ENCODE results near the gene USP35.

Gene USP35

DNA sequence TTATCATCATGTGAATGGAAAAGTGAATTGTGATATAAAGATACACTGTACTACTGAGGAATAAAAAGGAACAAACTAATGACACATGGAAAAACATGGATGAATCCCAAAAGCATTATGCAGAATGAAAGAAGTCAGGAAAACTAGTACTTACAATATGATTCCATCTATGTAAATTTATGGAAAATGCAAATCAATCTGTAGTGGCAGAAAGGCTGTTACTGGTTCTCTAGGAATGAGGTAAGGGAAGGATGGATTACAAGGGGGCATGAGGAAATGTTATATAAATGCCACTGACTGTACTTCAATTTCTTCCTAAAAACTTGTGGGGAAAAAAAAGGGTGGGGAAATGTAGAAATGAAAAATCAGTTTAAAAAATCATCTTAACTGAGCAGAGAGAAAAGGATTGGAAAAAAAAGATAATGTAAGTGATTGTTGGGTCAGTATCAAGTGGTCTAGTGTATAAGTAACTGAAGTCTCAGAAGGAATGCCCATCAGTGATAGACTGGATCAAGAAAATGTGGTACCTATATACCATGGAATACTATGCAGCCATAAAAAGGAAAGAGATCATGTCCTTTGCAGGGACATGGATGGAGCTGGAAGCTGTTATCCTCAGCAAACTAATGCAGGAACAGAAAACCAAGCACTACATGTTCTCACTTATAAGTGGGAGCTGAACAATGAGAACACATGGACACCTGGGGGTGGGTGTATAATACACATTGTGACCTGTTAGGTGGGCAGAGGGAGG lies 48.8 kb downstream of the USP35 start:
- no peak for DNase-seq

DNA sequence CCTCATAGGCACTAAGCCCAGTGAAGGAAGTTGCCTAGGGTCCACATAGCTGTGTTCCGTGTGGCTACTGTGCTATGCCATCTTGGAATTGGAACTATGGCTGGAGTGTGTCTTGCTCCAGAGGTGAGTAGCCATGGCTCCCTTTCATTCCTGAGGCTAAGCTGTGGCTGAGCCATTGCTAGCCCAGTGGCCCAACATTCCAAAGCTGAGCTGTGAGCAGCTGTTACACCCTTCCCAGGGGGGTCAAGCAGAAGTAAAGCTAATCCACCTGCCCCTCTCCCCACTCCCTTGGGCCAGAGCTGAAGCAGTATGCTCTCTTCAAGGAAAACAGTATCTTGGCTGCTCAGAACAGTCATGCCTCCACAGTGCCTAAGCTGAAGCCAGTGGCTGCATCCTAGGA lies 51.1 kb downstream of the USP35 start:
- DNase-seq = no peak

DNA sequence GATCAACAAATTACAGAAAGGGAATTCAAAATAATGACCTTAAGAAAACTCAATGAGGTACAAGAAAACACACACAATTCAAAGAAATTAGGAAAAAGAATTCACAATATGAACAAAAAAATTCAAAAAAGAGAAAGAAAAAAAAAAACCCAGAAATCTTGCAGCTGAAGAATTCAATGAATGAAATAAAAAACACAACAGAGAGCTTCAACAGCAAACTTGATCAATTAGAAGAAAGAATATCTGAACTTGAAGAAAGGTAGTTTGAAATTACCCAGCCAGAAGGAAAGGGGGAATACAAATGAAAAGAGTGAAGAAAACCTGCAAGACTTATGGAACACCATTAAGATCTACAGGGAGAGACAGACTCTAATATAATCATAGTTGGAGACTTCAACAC lies 52.8 kb downstream of the USP35 start:
- DNase-seq = no peak

DNA sequence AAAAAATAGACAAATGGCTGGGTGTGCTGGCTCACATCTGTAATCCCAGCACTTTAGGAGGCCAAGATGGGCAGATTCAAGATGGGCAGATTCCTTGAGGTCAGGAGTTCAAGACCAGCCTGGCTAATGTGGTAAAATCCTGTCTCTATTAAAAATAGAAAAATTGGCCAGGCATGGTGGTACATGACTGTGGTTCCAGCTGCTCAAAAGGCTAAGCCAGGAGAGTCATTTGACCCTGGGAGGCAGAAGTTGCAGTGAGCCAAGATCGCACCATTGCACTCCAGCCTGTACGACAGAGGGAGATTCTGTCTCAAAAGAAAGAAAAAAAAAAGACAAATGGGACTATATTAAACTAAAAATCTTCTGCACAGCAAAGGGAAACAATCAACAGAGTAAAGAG lies 55.4 kb downstream of the USP35 start:
- no peak for DNase-seq

DNA sequence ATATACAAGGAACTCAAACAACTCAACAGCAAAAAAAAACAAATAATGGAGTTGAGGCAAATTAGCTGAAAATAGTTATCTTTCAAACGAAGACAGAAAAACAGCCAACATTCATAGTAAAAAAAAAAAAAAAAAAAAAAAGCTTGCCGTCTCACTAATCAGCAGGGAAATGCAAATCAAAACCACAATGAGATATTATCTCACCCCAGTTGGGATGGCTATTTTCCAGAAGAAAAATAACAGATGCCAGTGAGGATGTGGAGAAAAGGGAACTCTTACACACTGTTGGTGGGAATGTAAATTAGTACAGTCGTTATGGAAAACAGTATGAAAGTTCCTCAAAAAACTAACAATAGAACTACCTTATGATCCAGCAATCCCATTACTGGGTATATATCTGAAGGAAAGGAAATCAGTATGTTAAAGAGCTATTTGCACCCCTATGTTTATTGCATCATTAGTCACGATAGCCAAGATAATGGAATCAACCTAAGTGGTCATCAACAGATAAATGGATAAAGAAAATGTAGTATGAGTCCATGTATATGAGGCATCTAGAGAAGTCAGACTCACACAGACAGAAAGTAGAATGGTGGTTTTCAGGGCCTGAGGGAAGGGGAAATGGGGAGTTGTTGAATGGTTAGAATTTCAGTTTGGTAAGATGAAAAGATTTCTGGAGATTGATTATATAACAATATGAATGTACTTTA lies 56.0 kb downstream of the USP35 start:
- no peak for DNase-seq

DNA sequence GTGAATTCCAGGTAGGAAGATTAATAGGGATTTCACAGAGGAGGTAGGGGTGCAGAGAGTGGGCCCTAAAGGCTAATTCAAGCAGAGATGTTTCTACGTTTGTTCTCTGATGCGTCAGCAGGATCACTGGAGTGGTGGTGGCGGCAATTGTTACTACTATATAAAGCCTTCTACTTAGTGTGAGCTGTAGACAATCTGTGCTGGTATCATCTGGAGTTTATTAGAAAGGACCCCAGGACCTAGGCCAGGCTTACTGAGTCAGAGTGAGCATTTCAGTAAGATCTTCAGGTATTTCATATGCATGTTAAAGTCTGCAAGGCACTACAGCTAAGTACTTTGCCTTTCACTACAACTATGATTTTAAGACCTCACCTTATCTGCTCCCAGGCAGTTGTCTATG lies 59.5 kb downstream of the USP35 start:
- DNase-seq = no peak

DNA sequence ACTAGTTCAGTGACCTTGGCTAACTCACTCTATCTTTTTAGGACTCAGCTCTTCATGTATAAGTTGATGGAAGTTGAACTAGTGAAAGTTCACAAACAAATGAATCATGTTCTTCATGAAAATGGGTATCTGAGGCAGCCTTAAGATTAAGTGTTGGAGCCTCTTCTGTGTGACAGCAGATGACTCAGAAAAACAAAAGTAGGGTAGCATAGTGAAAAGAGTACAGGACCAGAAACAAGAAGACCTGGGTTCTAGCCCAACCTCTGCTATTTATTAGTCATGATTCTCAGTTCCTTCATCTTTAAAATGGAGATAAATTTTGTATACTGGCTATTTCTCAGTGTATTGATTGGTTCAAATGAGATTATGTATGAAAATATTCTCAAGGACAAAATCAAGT lies 60.2 kb downstream of the USP35 start:
- peak; percentile 18 for DNase-seq

DNA sequence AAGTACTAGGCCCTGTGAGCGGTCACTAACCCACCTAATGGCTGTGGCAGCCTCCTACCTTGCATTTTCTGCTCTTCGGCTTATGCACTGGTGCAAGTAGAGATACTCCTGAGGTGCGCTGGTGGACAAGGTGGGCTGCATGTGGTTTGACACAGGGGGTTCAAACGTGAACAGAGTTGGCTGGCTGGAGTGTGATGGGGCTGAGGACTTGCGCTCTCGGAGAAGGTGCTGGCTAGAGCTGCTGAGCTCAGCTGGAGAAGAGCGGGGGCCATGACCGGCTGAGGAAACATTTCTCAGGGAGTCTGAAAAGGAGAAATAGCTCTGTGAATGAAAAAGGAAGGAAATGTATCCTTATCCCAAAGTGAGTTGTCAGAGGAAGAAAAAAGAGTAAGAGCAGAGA lies 61.4 kb downstream of the USP35 start:
- DNase-seq = no peak

DNA sequence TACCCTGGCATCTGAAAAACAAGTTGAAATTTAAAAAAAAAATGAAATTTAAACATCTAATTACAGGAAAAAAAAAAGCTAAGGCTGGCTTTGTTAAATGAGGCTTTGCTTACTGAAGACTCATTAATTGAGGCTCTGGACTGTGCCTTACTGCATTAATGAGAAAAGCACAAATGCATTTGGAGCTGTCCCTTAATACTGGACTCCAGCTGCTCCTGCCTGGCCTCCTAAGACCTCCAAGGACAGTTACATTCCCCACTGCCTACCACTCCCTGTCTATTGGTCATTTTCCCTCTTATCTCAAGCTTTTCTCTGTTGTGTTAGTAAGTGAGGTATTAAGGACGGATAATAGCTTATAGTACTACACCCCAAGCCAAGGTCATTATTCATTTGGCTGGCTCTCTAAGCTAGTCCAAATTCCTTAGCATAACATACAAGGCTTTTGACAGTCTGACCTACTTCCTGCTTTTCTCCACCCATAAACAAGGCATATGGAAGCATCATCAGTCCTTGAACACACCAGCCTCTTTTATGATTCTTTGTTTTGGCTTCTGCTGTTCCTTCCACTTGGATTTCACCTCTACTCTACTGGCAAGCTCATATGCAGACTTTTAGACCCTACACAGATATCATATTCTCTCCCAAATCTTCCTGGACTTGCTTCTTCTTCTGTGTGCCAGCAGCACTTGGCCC lies 62.5 kb downstream of the USP35 start:
- no peak for DNase-seq

DNA sequence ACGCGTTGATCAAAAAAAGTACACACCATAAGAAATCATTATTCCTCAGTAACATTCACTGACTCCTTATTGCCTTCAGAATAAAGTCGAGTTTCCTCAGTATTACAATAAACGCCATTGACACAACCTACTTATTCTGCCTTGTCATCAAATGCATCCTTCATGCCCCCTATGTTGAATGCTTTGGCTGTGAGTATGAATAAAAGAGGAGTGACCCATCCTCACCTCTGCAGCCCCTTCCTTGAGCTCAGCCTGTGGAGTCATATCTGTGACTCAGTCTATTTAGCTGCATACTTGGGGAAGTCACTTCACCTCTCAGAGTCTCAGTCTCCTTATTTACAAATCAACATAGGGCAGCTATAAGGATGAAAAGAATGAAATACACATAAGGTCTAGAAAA lies 65.1 kb downstream of the USP35 start:
- DNase-seq = no peak

DNA sequence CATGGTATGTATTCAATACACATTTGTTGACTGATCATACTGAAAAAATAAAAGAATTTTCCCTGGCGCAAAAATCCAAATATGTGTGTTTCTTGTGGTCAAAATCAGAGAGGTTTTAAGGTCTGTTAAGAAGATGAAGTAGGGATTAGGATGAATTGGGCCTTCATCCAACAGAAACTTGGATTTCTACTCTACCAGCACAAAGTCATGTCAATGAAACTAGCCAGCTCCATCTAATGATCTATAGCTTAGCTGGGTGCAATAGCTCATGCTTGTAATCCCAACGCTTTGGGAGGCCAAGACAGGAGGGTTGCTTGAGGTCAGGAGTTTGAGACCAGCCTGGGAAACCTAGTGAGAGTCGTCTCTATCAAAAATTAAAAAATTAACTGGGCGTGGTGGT lies 65.5 kb downstream of the USP35 start:
- no peak for DNase-seq

DNA sequence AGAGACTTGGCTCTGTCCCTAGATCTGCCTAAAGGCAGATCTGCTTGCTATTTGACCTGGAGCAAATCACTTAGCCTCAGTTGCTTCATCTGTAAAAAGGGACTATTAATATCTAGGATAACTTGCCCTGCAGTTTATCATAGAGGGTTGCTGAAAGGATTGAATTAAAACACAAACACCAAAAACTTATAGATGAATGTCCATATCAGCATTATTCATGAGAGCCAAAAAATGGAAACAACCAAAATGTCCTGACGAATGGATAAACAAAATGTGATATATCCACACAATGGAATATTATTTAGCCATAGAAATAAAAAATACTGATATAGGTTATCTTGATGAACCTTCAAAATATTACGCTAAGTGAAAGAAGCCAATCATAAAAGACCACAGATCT lies 67.2 kb downstream of the USP35 start:
- no peak for DNase-seq

DNA sequence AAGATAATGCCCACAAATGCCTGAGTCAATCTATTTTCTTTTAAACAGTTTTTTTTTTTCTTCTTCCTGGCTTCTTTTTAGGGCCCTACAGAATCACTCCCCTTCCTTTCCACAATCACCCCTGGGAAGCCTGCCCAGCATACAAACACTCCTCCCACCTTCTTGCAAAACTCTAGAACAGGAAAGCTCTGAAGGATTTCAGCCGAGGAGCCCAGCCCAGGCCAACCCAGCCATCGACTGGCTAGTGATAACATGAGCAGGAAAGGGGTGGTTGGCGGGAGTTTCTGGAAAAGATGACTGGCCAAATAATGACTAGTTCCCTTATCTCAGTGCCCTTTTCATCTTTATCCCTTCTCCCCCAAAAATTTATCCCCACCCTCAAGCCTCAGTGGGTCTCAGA lies 68.2 kb downstream of the USP35 start:
- no peak for DNase-seq

DNA sequence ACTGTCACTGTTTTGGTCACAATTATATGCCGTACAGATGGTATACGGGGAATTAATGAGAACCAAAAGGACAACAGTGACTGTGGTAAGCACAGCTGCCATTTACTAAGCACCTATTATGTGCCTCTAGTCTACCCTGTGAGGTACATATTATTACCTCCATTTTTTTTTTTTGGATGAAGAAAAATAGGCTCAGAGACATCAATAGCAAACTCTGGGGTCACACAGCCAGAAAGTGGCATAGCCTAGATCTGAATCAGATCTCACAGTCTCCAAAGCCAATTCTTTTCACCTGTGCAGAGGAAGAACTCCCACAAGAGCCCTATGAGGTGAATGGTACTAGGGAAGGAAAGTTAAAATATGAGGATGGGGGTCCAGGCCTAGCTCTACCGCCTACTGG lies 68.9 kb downstream of the USP35 start:
- DNase-seq = no peak

DNA sequence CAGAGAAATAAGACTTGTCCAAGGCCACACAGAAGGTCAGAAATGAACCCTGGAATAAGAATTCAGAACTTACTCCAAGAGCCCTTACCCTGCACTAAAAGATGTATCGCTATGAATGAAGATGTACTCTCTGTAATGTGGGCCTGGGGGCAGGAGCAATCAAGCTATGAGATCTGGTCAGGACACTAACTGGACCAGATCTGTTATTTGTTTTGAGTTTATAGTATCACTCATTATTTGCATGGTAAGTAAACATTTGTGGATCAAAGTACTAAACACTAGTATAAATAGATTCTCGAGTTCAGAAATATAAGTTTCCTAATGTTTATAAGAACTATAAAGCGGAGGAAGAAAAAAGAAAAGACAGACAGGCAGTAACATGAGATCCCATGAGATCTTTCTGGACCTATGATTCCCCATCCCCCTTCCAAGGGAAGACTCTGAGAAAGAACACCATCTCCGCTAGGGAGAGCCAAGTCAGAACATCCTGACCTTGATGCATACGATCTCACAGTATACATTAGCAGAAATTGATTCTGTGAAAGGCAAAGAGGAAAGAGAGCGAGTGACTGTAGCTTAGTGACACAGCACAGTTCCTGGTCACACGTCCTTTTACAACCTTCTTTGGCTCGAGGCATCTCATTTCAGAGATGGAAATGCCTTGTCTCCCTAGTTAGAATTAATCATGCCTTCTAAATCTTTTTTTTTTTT lies 71.2 kb downstream of the USP35 start:
- no peak for DNase-seq

DNA sequence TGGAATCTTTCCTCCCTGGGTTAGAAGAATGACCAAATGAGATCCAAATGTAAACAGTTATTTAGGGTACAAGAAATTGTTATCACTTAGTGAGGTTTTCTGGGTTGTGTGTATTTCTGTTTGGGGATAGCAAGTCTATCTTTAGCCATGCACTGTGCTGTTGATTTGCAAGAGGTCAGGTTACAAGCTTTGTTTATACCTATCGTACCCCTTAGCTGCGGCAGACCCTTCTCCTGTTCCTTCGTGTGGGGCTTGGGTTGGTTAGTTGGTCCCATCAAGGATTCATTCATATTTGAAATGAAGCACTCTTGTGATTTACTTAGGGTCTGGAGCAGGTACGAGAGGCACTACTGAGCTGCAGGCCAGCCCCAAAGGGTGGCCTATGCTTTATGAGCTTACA lies 72.6 kb downstream of the USP35 start:
- no peak for DNase-seq

DNA sequence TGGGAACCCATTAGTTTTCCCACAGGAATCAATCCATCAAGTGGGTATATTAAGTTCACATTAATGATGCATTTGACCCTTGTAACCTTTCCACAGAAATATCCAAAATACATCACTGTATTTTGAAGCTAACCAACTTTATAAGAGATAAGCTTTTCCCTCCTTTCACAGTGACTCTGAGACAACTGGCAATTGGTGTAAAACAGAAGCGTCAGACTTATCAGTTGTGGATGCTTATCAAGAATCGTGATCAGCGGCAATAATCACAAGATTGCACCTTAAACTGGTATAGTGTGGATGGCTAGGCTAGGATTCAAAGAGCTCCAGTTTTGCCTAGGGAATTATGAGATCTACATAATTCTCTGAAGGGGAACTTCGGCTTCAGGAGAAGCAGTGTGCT lies 73.1 kb downstream of the USP35 start:
- DNase-seq = no peak

DNA sequence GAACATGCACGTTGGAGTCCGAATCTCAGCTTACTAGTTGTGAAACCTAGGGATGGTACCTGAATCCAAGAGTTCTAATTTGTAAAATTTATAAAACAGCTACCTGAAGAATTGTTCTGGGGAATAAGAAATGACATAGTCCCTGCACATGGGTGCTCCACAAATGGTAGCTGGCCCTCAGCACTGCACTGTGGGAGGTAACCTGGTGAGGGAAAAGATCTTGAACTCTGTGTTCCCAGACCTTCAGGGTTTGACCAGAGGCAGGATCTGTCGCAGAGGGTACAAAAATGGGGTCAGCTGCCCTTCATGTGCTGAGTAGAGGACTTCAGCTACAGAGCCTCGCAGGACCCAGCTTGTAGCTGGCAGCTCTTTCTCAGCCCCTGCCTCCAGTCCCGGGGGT lies 73.5 kb downstream of the USP35 start:
- DNase-seq = no peak

DNA sequence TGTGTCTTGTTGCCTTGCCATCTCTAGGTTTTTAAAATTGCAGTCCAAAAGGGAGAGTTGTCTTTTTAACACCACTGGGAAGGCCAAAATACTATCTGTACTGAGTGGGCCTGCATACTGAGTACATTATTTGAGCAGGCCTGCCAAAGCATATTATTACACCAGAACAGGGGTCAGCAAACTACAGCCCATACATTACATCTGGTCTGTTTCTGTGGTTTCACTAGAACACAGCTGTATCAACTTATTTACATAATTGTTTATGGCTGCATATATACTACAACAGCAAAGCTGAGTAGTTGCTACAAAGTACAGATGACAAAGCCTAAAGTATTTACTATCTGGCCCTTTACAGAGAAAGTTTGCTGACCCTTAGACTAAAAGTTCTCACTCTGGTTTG lies 74.0 kb downstream of the USP35 start:
- no peak for DNase-seq

Measured in activated CD4-positive, alpha-beta T cell treated with anti-CD3 and anti-CD28 coated beads, Interleukin-10, Interleukin-2, amounts not matched to agents 100 ng/mL and 50 ng/mL, durations not matched to agents 16 hours and 8 hours (primary cell).